ENCODE measurements around the gene MTCL1.

MTCL1 gene

DNA sequence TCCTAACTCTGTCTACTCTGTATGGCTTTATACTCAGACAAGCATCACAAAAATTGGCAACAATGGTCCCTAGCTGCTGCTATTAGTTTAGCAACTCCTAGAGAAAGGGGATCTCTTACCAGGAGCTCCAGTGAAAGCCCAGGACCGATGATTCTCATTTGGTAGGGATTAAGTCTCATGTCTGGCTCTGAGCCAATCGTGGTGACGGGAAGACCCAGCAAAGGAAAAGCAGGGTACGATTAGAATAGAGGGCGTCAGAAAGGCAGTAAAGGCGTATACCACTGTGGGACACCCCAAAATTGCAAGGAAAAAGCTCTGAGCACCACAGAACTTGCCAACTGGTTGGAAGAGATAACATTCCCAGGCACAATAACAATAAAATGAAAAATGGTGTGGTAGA is 129.5 kb downstream of the MTCL1 start:
- DNase-seq (ENCODE audit: low spot score), result no peak

DNA sequence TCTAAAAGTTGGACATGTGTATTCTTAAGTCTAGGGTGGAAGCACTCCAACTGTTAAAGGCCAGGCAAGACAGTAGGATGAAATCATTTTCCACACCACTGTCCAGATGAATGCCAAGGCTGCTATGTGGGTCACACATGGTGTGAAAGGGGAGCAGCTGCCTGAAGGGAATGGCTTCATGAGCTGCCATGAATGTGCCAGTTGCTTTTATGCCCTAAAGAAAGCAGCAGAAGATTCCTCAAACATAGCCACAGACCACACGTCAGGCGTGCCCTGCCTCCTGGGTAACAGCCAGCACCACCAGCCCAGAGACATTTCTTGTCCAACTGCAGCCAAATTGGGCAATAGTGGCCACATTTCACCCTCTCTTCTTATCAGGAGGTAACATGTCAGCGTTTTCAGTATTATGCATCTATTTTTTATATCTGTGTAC is 130.2 kb downstream of the MTCL1 start:
- peak; percentile 46 for DNase-seq (ENCODE audit: low spot score)

DNA sequence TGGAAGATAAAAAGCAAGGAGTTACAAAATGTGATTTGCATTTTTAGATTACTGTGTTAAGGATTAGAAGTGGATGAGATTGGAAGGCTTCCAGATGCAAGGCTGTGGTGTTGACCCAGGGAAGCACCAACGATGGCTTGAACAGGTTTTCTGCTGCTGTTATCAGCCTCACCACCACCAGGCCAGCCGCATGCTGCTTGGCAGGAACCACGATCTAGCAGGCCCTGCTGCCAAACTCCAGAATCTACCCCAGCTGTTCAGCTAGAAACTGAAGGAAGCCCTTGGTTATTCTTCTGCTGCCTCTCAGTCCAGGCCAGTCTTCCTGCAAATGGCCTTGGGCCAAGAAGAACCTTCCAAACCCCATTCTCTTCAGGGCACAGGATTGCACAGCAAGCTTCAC is 133.9 kb downstream of the MTCL1 start:
- DNase-seq (ENCODE audit: low spot score), result no peak

DNA sequence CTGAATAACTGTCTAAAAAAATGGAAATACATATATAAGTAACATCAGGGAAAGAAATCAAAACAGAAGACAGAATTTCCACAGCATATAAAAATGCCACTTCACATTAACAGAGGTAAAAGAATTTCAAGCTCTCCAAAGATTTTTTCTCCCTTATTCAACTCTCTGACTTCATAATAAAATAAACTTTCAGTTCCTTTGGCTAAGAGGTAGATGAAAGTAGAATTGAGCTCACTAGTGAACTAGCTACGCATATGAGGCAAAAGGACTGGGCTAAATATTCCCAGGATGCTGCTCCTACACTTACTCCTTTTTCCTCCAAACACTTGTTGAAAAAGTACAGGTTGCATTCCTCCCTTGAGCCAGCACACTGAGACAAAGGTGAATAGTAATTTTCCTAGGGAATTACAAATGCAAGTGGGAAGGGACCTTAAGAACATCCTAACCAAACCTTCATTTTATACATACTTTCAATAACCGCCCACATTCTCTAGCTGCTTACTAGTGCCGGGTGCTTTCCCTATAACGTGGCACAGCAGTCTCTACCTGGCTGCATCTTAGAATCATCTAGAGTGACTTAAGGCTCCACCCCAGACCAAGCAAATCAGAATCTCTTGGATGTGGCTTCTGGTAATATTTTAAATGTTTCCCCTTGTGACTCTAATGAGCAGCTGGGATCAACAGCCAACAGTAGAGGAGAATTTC is 136.6 kb downstream of the MTCL1 start:
- DNase-seq (ENCODE audit: low spot score), result no peak

DNA sequence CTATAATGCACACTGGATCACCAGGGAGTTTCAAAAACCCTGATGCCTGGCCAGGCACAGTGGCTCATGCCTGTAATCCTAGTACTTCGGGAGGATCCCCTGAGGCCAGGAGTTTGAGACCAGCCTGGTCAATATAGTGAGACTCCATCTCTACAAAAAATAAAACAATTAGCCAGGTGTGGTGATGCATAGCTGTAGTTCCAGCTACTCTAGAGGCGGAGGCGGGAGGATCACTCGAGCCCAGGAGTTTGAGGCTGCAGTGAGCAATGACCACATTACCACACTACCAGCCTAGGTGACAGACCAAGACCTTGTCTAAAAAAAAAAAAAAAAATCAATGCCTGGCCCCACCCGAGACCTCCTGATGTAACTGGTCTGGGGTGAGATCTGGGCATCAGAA is 137.2 kb downstream of the MTCL1 start:
- DNase-seq (ENCODE audit: low spot score), result no peak

DNA sequence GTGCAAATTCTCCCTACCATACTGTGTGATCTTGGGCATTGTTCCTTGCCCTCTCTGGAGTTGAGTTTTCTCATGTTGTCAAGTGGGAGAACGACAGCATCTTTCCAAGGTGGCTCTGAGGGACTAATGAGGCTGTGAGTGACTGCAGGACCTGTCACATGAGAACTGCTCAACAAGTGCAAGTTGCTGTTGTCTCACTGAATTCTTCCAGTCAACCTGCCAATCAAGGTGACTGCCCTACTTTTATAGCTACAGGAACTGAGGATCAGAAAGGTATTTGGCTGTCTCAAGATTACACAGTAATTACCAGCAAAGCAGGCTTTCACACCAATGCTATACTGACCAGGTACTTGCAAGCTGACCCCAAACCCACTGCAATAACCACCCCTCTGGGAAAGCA is 137.6 kb downstream of the MTCL1 start:
- DNase-seq (ENCODE audit: low spot score), result no peak

DNA sequence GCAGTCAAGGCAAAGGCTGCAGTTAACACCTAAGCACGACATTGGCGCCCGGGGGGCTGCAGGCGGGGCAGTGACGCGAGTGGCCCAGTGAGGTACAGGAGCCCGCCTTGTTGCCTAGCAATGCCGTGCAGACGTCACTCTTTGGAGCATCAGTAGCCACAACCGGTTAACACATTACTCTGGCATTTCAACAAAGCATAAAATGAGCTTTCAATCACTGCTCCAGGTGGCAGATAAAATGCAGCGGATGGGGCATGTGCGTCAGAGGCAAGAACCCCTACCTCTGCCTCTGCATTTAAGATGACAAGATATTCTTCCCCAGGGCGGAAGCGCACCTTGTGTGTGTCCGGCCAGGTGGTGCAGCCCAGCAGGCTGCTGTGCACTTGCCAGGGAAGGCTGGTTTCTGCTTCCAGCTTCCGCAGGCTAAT is 139.4 kb downstream of the MTCL1 start:
- DNase-seq (ENCODE audit: low spot score), result no peak

DNA sequence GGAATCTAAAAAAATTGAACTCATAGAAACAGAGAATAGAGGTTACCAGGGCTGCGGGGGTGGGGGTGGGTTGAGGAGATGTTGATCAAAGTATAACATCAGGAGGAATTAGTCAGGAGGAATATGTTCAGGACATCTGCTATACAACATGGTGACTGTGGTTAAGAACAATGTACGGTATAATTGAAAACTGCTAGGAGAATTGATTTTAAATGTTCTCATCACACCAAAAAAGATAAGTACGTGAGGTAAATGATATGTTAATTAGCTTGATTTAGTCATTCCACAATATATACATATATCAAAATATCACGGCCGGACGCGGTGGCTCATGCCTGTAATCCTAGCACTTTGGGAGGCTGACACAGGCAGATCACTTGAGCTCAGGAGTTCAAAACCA is 140.2 kb downstream of the MTCL1 start:
- DNase-seq (ENCODE audit: low spot score), result no peak

DNA sequence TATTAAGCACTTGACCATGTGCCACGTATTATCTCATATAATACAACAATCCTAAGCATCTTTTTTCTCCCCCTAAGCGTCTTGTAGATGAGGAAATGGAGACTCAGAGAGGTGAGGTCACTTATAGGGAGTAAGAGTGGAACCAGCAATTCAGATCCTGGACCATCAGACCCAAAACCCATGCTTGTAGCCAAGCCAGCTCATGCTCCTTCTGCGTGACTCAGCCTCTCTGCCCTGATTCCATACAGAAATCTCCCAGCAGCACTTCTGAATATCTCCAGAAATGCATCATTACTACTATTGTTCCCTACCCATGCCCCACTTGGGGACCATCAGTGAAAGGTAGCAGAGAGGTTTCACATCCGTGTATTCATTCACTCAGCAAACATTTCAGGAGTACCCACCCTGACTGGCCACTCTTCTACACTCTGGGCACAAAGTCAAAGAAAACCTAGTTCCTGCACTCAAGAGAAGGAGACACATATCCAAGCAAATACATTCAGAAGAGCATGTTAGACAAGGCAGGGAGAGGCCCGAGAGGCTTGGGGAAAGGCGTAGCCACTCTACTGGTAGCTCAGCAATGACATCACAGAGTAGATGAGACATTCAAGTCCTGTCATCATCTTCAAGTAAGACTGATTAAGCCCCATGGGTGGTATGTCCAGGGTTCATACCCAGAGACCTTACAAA is 141.9 kb downstream of the MTCL1 start:
- peak; percentile 40 for DNase-seq (ENCODE audit: low spot score)

DNA sequence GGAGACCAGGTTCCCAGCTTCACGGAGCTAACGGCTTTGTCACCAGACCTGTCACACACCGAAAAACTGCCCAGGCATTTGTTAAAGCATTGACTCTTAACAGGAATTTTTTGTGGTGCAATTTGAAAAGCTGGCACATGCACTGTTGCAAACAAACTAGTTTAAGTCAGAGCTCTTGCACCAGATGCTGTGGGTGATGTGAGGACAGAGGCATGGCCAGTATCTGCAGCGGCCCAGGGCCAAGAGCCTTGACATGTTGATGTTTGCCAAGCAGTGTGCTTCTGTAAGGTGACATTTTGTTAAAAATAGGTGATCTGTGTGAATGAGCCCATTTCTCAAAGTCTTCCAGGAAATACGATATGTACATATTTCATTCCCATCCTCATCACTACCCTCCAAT is 142.5 kb downstream of the MTCL1 start:
- DNase-seq (ENCODE audit: low spot score), result no peak

DNA sequence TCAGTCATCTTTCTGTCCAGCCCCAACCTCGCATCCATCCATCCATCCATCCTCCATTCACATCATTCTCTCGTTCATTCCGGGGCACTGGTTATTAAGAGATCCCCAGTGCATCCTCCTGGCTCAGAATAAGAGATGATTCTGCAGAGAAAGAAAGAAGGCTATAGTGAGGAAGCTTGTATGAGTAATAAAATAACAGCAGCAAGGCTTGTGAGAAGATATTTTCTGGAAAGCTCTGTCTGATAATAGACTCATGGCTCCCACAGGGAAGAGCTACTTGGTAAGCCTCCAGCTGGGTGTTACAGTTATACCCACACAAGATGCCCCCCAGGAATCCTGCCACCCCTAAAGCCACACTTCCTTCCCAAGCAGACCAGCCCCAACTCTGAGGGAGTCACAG is 143.2 kb downstream of the MTCL1 start:
- DNase-seq (ENCODE audit: low spot score), result no peak

DNA sequence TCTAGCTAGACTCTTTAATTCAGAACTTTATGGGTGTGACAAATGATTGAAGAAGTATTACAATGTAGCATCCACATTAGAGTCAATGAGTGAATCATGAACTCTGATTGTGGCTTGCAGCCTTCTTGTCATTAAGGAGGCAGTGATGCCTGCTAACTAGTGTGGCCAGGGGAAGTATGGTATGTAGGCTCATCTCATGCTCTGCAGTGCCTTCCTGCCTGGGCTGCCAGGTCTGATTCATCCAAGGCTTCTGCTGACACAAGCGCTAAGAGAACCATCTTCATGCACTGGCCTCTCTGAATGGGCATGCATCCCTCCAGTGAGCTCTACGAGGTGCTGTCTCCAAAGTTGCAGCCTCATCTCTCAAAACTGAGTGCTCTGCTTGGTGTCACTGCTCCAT is 144.3 kb downstream of the MTCL1 start:
- DNase-seq (ENCODE audit: low spot score), result peak; percentile 41

DNA sequence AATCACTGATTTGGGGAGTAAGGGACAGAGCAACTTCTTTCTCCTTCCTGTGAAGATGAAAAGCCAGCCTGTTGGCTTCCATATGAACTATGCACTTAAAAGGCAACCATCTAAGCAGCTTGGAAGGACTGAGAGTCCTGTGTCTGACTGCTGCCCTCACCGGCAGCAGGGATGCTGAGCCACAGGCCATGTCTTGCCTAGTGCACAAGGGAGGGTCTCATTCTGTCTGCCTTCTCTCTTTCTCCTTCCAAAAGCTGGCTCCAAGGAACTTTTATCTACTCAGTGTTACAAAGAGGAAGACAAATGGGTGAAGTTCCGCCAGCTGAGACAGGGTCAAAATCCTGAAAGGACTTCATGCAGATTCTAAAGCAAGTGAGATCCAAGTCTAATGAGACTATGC is 146.3 kb downstream of the MTCL1 start:
- no peak for DNase-seq (ENCODE audit: low spot score)

DNA sequence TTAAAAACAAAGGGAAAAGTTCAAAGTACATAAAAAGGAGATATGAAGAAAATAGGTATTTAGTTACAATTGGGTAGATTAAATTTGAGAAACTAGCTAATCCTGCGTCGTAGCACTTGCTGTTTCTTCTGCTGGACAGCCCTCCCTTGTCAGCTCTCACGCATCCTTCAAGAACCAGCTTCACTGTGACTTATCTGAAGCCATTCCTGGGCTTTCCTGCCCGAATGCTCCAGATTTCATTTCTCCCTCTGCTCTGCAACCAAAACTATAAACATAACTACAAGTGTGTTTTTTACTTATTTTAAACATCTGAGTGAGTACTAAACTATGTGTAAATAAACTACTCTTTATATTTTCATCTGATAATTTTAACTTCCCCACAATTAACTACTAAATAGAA is 149.2 kb downstream of the MTCL1 start:
- DNase-seq (ENCODE audit: low spot score), result no peak

DNA sequence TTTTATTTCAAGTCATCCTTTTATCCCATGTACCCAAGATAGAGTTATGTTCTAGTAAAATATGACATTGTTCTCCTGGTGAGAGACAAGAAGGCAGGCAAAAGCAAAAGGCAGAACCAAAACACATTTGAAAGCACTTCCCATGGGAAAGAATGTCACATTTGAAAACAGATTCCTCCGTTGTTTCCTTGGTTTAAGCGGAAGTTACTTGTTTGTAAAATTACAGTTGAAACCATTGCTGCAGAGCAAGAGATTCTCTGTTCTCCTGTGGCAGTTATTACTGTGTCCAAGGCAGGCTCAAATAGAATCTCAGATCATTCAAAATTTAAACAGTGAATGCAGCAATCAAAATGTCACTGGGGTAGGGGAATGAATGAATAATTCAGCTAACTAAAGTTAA is 149.6 kb downstream of the MTCL1 start:
- DNase-seq (ENCODE audit: low spot score), result no peak

DNA sequence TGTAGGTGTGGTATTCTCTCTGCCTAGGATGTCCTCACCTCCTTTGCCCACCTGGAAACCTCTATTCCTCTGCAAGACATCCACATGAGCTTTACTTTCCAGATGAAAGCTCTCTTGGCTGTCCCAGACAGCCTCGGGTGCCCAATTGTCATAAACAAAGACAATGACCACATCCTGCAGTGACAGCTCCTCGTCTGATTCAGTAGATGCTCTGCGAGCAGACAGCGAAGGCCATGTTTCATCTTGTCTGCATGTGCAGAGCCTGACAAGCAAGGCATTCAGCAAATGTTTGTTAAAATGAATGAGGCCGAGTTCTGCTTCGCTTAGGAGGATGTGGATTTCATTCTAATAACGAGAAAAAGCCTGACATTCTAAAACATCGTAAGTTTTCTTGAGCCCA is 150.9 kb downstream of the MTCL1 start:
- no peak for DNase-seq (ENCODE audit: low spot score)

DNA sequence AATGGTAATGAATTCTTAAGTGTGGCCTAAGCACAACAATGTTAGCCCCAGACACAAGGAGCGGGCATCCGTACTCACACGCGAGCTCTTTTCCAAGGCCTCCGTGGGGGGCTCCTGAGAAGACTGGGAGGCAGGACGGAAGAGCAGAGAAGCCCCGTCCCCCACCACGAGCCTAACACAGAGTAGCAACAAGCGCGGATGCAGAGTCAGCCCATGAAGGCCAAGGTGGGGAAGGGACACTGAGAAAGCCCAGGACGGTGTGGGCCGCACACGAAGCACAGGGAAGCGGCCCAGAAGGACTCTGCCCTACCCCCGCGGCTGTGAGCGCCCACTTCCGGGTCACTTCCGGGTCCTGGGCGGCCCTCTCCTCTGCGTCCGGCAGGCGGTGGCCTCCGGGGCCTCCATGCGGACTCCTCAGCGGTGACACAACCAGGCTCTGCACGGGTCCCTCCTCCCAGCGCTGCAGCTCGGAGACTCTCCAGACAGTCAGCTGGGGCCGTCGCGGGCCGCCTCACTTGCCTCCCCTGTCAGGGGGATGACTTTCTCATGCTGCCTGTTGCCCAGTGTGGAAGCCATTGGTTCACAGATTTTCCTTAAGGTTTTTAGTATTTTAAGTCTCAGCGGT is 151.5 kb downstream of the MTCL1 start:
- no peak for DNase-seq (ENCODE audit: low spot score)

DNA sequence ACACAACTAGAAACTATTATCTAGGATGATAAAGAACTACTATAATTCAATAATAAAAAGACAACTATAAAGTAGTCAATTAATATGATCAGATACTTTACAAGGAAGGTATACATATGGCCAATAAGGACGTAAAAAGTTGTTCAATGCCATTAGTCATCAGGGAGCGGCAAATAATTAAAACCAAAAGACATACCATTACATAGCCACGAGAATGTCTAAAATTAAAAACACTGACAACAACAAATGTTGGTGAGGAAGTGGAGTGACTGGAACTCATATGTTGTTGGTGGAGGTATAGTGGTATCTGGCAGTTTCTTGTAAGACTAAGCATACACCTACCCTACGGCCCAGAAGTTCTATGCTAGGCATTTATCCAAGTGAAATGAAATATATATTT is 152.4 kb downstream of the MTCL1 start:
- DNase-seq (ENCODE audit: low spot score), result no peak

DNA sequence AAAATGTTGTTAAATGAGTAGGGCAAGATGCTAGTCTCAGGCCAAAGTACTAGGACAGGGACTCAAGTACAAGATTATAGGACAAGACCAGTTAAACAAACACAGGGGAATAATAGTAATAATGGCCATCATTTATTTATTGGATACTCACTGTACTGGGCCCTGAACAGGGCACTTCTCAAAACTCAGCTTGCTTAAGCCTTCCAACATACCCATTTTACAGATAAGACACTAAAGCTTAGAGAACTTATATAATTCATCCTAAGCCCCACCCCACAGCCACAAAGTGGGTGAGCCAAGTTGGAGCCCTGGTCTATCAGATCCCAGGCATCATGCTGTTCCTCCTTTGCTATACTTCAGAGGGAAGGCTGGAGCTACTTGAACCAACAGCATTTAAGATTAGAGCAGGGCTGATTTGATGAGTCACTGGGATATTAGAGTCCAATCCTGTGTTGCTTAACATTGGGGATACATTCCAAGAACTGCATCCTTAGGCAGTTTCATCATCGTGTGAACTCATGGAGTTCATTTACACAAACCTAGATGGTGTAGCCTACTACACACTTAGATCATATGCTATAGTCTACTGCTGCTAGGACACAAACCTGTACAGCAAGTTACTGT is 153.6 kb downstream of the MTCL1 start:
- peak; percentile 88 for DNase-seq (ENCODE audit: low spot score)

DNA sequence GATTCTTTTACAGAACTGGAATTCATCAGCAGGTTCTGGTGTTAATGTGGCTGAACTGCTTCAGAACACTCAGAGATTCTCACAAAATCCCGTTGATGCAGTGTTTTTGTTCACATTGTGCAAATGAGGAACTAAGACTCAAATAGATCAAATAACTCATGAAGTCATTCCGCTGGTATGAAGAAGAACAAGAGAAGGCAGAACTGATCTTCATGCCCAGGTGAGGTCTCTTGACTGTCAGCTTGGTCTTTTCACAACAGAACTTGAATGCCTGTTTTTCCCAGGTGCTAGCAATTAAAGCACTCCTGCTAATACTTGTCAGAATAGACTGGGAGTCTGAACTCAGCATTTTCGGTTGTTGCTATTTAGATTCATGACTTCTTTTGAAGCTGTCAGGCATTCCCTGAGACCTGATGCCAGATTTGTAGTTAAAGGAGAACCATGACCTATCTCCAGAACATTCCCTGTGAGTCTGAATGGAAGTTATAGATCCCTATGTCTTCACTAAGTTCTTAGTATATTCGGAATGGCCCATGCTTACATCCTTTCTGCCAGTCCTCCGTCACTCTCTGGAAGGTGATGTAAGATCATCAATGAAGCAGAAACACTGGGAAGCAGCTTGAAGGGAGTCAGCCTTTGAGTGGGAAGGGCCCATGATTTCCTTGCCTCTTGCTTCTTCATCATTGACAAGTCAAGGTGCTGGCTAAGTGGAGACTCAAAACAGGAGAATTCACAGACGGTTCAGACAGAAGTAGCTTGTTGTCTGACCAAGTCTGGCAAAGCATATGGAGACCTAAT is 155.7 kb downstream of the MTCL1 start:
- no peak for DNase-seq (ENCODE audit: low spot score)

DNA sequence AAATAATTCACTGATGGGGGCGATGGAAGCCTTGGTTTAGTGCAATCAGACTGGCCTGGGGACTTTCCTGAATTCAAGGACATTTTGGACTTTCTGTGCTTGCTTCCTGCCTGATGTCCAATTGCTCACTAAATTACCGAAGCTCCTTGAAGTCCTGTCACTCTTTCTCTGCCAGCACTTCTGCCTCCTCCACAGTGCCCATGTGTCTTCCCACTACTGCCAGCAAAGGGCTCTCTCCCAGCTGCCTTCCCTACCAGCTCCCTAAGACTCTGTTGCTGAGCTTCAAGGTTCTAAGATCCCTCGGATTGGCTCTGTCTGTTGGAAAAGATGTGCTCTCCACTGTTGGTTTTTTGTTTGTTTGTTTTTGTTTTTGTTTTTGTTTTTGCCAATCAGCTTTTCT is 158.1 kb downstream of the MTCL1 start:
- DNase-seq (ENCODE audit: low spot score), result no peak

DNA sequence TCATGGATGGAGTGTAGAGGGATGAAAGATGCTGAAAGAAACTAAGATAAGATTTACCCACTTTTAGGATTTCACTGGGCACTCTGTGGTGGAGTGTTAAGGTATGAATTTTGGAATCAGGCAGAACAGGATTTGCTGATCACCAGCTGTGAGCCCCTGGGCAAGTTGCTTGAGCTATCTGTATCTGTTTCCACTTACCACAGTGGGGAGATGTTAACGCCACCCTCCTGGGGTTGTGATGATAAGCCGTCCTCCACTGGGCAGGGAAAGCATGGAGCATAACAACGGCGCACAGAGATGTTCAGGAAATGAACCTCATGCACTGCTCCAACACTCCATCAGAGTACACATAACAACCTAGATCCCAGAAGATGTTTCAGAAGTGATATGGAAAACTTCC is 160.6 kb downstream of the MTCL1 start:
- no peak for DNase-seq (ENCODE audit: low spot score)
